ENCODE data around the gene BTNL8.

DNA sequence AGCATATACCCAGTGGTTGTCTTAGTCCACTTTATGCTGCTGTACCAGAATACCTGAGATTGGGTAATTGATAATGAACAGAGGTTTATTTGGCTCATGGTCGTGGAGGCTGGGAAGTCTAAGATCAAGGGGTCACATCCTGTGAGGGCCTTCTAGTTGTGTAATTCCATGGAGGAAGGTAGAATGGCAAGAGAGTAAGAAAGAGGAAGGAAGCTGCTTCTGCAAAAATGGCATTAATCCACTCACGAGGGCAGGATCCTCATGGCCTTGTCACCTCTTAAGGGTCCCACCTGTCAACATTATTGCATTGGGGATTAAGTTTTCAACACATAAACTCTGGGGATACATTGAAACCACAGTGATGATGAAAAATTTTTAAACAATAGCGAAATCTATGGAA lies 17.0 kb downstream of the BTNL8 start:
- TF ChIP-seq POLR2A (IDR thresholded peaks at IDR 0.05; ENCODE audit: low read depth, low read length) (no peak), POLR2AphosphoS5 (IDR thresholded peaks at IDR 0.05; ENCODE audit: low read depth, low read length) (no peak), TAF1 (IDR thresholded peaks at IDR 0.05; ENCODE audit: borderline replicate concordance, low read depth, low read length) (no peak)

All from GM12892 (cell line).